HL-60 (cell line): ENCODE data around the gene F13B.

Experiments used
- GABPA ChIP-seq: IDR thresholded peaks from 2 replicates; pipeline ENCODE4 v1.6.1; 2012; ENCODE audit warnings: low read depth
- POLR2AphosphoS5 ChIP-seq: IDR thresholded peaks from 2 replicates; pipeline ENCODE4 v1.6.1; 2012; ENCODE audit warnings: low read depth
- REST ChIP-seq: IDR thresholded peaks from 2 replicates; pipeline ENCODE4 v1.6.1; 2012; ENCODE audit warnings: low read depth; ENCODE audit not compliant: insufficient replicate concordance
- SPI1 ChIP-seq: IDR thresholded peaks from 2 replicates; pipeline ENCODE4 v1.6.1; 2012; ENCODE audit warnings: low read depth, mild to moderate bottlenecking, borderline replicate concordance
- TF ChIP-seq, protein P1 (sequence below): IDR thresholded peaks from one replicate; pipeline ENCODE4 v1.5.1; 2011; ENCODE audit warnings: low read length, control low read depth, inconsistent platforms; ENCODE audit not compliant: insufficient read depth

DNA sequence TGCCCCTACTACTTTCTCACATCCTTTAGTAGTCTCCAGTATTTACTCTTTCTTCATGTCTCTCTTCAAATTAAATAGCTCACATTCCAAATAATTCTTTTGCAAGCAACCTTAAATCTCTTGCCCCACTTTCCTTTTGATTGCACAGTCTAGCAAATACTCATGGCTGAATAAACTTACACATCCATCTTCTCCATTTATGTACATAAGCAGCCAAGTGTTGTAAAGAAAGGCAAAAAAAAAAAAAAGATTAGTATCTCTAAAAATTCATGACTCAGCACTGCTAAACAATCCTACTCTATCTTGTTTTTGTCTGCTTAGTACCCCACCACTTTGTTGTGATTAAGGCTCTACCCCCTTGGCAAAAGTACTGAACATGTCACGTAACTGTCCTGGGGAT, 42.6 kb downstream of the F13B start:
- TF ChIP-seq, protein P1, sequence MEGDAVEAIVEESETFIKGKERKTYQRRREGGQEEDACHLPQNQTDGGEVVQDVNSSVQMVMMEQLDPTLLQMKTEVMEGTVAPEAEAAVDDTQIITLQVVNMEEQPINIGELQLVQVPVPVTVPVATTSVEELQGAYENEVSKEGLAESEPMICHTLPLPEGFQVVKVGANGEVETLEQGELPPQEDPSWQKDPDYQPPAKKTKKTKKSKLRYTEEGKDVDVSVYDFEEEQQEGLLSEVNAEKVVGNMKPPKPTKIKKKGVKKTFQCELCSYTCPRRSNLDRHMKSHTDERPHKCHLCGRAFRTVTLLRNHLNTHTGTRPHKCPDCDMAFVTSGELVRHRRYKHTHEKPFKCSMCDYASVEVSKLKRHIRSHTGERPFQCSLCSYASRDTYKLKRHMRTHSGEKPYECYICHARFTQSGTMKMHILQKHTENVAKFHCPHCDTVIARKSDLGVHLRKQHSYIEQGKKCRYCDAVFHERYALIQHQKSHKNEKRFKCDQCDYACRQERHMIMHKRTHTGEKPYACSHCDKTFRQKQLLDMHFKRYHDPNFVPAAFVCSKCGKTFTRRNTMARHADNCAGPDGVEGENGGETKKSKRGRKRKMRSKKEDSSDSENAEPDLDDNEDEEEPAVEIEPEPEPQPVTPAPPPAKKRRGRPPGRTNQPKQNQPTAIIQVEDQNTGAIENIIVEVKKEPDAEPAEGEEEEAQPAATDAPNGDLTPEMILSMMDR, result no peak
- TF ChIP-seq POLR2AphosphoS5 (no peak), GABPA (no peak), SPI1 (no peak), REST (no peak)
